EH (cell line): ENCODE measurements around the gene MYO16.
"Not testable (repeated sequence)": the region's sequence is repeated elsewhere in the genome, so short reads cannot be mapped to it uniquely, and the experiment has no call there.

ENCODE experiments used
- DNase-seq: peaks from one replicate; pipeline ENCODE4 v3.0.0-alpha.2; 2015; ENCODE audit warnings: low read depth

MYO16 gene

GRCh38 chr13:109072505-109072904 lies 443.1 kb downstream of the MYO16 start:
- DNase-seq, result no peak

- no peak for DNase-seq
Observed at GRCh38 chr13:109074436-109074835, 445.0 kb downstream of the MYO16 start.

DNA sequence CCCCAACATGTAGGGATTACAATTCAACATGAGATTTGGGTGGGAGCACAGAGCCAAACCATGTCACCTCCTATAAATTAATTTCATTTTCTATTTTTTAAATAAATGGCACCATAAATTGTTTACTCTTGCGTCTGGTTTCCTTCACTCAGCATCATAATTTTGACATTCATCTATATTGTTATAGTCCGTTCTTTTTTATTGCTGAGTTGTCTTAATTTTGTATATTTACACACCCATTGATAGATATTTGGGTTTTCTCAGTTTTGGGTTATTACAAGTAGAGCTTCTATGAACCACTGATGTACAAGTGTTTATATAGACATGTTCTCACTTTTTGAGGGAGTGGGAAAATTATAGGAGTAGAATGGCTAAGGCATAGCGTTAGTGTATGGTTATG lies 445.4 kb downstream of the MYO16 start:
- DNase-seq, result no peak

DNA sequence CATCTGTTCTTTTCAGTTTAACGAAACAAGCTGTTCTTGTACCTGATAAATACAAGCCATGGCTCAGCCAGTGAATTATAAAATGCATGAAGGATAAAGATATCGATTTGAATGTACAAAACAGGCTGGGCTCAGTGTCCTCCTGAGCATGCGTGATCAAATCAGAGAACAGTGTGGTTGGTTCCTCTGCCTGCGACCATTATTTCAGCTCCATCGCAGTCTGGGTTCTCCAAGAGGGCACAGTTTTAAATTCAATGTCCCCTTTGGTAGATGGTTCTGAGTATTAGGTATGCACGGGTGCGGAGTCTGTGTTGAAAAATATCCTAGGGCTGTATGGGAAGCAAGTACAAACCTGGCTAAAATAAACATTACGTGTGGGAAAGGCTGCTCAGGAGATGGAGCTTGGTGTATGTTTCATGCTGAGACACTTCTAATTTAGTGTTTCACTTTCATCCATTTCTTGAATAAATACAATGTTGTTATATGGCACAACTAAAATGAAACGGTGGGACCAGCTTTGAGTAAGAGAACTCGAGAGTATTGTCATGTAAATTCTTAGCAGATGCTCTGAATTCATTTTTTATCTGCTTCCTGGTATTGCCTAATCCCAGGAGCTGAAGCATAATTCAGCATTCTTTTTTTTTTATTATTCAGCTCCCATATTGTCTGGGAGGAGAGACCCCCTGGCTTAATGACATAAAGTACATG lies 458.7 kb downstream of the MYO16 start:
- DNase-seq, result no peak

DNA sequence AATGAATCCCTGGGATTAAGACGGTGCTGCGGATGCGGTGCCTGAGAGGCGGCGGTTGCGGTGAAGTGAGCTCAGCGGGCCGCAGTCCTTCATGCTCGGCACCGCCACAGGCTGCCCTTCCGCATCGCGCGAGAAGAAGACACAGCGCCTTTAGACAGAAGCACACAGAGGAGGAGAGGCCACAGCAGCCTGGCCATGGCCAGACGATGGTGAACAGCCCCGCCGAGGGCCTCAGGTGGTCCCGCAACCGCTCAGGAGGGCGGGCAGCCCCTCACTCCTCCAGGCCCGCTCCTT lies 459.2 kb downstream of the MYO16 start:
- DNase-seq, result no peak

DNA sequence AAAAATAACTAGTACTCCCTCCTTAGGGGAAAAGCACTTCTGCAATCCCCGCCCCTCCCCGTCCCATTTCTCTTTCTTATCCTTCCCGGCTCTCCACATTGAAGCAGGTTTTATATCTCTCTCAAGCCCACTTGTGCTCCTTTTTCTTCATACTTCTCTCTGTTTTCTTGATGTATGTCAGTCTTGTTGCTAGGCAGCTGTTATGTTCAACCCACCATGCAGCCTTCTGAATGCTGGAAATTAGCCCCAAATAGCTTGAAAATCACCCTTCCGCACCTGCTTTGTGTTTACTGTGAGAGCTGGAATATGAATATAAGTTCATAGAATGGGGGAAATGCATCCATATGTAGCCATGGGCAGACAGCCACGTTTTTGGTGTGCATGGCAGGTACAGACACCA lies 461.4 kb downstream of the MYO16 start:
- no peak for DNase-seq

DNA sequence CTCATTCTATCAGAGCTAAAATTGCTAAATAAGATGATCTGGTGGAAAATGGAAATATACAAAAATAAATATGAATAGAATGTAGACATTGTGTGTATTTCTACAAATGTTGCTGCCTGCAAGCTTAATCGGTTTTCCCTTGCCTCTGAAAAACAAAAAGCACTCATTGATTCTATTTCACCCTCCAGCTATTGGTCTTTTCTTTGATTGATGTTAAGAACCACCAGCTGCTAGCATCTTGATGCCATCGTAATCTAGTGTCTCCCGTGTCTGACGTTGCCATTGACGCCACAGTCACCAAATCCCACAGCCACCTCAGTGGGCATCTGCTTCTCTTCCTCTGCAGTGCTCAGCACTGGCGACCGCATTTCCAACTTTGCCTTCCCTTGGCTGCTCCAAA lies 461.8 kb downstream of the MYO16 start:
- DNase-seq, result no peak

- not testable (repeated sequence) for DNase-seq
Observed at GRCh38 chr13:109092186-109092585, 462.8 kb downstream of the MYO16 start.

- no peak for DNase-seq
Observed at GRCh38 chr13:109093998-109094397, 464.6 kb downstream of the MYO16 start.

- no peak for DNase-seq
Observed at GRCh38 chr13:109095126-109095525, 465.7 kb downstream of the MYO16 start.

DNA sequence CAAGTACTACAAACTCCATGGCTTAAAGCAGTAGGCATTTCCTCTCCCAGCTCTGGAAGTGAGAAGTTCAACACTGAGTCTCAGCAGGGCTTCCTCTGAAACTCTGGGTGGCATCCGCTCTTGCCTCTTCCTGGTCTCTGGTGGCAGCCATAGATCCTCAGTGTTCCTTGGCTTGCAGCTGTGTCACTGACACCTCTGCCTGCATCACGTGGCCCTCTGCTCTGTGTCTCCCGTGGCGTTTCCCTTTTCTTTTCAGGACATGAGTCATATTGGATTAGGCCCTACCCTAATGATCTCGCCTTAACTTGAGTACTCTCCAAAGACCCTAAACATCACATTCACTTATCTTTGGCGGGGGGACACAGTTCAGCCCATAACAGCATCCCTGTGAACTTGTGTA lies 466.7 kb downstream of the MYO16 start:
- no peak for DNase-seq

DNA sequence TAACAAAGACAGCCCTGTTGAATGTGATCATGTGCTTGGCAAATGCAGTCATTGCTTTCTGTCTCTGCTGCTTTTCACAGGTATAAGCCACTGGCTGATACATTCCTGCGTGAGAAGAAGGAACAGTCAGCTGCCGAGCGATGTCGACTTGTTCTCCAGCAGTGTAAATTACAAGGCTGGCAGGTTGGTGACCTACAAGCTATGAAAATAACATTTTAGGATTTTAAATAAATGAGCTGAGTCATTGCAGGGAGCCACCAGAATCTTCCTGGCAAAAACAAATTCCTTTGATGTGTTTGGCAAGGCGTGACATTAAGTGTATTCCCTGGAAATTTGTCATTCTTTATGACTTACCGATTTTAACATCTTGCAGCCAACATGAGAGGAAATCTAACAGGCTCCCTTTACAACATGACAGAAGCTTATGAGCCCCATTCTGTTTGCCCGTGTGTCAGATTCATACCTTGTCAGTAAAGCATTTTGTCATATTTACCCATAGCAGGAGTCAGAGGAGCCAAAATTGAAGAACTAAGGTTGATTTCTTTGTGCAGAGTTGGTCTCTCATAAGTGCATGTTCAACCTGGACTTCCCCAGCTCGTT lies 471.4 kb downstream of the MYO16 start:
- no peak for DNase-seq

DNA sequence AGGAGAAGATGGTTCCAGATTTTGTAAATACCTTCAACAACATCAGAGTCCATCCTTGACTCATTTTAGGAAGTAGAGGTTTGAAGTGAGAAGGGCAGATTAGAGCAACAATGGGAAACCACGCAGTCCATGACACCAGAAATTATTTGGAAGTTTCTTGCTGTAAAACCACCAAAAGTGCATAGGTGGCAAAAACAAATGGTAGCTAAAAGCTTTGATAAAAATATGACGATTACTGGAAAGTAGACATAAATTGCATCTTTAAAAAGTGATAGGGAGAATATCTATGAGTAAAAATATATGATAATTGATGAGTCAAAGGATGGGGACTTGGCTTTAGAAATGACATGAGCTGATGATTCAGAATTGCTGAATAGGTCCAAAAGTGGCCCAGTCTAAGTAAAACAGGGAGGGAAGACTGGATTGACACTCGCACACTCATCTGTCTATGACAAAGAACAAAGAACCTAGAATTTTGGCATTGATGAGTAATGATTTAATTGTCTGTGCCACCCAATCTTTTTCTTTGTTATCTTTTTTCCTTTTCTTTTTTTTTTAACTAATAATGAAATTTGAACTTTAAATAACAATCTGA lies 472.2 kb downstream of the MYO16 start:
- DNase-seq, result no peak

DNA sequence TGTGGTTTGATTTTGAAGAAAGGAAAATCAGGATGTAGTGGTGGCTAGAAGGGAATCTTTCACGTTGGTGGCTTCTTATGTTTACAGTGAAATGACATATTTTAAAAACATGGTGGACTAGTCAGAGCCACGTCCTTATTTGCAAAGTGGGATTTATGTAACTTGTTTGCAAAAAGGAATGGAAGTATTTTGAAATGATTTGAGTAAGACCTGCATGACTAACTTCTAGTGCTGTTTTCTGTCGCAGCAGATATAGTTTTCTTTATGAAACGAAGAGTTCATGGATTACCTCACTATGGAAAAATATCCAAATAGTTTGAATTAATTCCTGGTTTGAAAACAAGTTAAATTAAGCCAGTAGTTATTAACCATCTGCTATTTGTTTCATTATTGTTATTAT lies 476.5 kb downstream of the MYO16 start:
- DNase-seq, result no peak

DNA sequence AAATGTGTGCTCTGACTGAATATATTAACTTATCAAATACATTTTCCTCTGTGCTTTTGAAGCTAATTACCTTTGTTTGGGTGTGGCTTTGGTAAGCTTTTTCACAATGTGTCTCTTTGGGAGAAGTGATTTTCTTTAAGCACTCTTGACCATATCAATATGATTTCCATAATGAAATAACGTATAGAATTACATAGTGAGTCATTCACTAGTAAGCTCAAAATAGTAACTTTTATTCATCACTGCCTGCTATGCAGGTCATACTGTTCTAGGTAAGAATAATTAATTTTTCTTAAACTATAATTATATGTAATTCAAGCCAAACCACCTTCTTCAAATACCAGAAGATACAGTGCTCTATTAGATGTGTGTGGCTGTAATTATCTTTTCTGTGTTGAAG lies 480.7 kb downstream of the MYO16 start:
- DNase-seq, result no peak

GRCh38 chr13:109111141-109111540 lies 481.7 kb downstream of the MYO16 start:
- no peak for DNase-seq

DNA sequence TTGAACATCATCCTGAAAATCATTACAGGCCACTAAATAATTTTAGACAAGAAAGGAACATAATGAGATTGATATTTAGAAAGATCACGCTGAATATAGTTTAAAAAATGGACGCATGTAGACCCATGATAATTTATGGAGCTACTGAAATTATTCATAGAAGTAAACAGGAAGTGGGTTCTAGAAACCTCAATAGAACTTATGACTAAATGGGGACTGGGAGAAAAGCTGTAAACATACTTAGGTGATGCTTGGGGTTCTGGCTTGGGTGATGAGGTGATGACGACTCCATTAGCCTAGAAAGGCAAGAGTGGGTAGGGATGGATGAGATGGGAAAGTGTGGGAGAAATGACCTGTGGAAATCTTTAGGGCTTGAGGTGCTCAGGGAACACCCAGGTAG lies 484.0 kb downstream of the MYO16 start:
- no peak for DNase-seq

DNA sequence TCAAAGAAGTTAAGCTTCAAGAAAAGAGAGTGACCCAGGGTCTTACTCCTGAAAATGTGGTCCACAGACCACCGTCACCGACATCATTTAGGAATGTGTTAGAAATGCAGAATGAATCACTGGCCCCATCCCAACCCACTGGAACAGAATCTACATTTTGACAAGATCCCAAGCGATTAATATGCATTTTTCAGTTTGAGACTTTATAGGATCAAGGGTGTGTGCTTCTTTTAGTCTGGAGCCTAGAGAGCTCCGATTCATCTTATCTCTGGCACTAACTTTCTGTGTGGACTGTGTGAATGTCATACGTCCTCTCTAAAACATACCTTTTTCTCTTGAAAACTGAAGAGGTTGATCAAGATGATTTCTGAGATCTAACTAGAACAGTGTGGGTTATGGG lies 484.8 kb downstream of the MYO16 start:
- DNase-seq, result no peak

- no peak for DNase-seq
Observed at GRCh38 chr13:109114991-109115390, 485.6 kb downstream of the MYO16 start.

GRCh38 chr13:109118521-109118920 lies 489.1 kb downstream of the MYO16 start:
- no peak for DNase-seq

DNA sequence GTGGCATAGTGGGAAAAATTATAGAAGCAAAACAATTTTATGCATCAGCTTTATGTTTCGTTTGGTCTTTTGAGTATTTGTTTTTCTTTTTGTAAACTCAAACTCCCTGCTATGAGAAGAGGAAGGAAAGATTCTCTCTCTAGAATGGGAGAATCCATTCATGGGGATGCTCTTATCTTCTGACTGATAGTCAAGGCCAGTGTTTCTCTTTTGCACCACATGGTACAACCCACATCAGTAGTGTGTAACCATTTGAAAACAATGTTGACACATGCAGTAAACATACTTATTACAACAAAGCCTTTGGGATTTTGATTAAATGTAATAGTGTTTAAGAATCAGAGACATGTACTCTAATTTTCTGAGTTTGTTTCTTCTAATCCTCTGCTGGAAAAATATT lies 490.5 kb downstream of the MYO16 start:
- no peak for DNase-seq

DNA sequence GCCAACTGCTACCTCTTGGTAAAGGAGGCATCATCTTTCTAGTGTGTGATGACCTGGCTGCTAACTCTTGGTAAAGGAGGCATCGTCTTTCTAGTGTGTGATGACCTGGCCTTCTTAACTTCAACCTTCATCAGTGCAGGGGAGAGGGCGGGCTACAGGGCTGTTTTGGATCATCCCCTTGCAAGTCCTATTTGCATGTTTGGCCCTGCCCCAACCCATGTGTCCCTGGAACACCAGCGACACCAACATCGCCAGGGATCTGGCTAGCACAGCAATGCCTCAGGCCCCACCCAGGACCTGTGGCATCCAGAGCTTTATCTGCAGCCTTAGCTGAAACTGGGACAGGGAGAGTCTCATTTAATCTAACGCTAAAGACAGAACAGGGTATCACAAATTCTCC lies 492.4 kb downstream of the MYO16 start:
- no peak for DNase-seq

GRCh38 chr13:109123971-109124370 lies 494.6 kb downstream of the MYO16 start:
- no peak for DNase-seq

DNA sequence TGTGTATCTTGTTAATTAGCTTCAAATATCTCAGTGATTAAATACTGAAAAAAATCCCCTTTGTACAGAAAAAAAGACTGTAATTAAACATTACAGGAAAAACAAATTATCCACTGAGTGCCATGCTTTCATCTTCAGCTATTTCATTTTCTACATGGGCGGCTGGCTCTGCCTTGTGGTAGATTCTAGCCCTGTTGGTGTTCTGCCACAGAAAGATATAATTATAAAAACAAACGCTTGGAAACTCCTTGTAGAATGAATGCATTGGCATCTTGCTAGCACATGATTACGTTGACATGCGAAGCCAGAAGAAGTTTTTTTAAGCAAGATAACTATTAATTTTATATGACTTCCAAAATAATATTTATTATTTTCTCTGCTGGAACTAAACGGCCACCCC lies 496.8 kb downstream of the MYO16 start:
- DNase-seq, result no peak
